Endothelial cell of umbilical vein (primary cell): ENCODE measurements around the gene ATP12A. TPM values are rescaled to one million over a fixed set of nuclear protein-coding genes. Genes with fewer than 3 reads are reported as not detected.

Source experiments
- BruUV-seq: library from RNA; stranded (reverse); fragments of 400-500 nt; replicated peaks from 2 replicates; lab custom pipeline; 2021; lab: Mats Ljungman, UMichigan
- CTCF ChIA-PET: fragments of 300-600, 350-600 bp; sonication (Branson Sonifier 250); formaldehyde crosslinking; loops from one replicate; lab custom pipeline; 2021; ENCODE audit warnings: antibody characterized with exemption, inconsistent platforms; lab: Charles Lee
- POLR2A ChIA-PET: fragments of 300-600, 350-600 bp; sonication (Branson Sonifier 250); formaldehyde crosslinking; loops from one replicate; lab custom pipeline; 2021; ENCODE audit warnings: antibody characterized with exemption, inconsistent platforms; lab: Charles Lee
- DNase-seq: peaks from one replicate; pipeline ENCODE4 v3.0.0-alpha.2; 2011; ENCODE audit warnings: low read depth, low spot score
- FAIRE-seq: peaks from 2 replicates; lab custom pipeline; 2011; peaks lifted over from hg19 to GRCh38; lab: Jason Lieb, UNC
- H2AFZ ChIP-seq: 2 replicates; pipeline ENCODE4 v1.6.0; 2012; ENCODE audit warnings: low read depth, low read length, control low read depth, inconsistent platforms
- H3K27ac ChIP-seq: 2 replicates; pipeline ENCODE4 v1.5.1; 2011; ENCODE audit warnings: low read depth, mild to moderate bottlenecking, control low read depth, low read length, moderate library complexity; ENCODE audit not compliant: insufficient read depth
- H3K27me3 ChIP-seq, 2 experiments: 2 replicates each; pipeline versions ENCODE4 v1.6.0 to v1.6.1; 2011; ENCODE audit warnings: low read length in 2 of 2, mixed read lengths in 1 of 2; ENCODE audit not compliant: control insufficient read depth in 2 of 2, insufficient read depth in 2 of 2
- H3K36me3 ChIP-seq, 2 experiments: 2 replicates in 1 of 2; 3 replicates in 1 of 2; pipeline ENCODE4 v1.5.1; 2011; ENCODE audit warnings: low read length in 2 of 2, mild to moderate bottlenecking in 1 of 2, moderate library complexity in 1 of 2; ENCODE audit not compliant: control insufficient read depth in 2 of 2, insufficient read depth in 2 of 2; ENCODE audit errors: extremely low read depth in 1 of 2
- H3K4me1 ChIP-seq: 3 replicates; pipeline ENCODE4 v1.5.1; 2011; ENCODE audit warnings: mild to moderate bottlenecking, low read length; ENCODE audit not compliant: control insufficient read depth, insufficient read depth; ENCODE audit errors: extremely low read depth
- H3K4me2 ChIP-seq: 2 replicates; pipeline ENCODE4 v1.6.1; 2011; ENCODE audit warnings: low read length, control low read depth, mixed read lengths; ENCODE audit not compliant: insufficient read depth
- H3K4me3 ChIP-seq, 3 experiments: fragments of 200-600 bp in 1 of 3; sonication (generic), shearing (Covaris generic) in 1 of 3; replicated peaks in 1 of 3; 2 replicates each; pipeline ENCODE4 v1.5.1; 2011 to 2016; ENCODE audit warnings: control low read depth in 3 of 3, low read length in 3 of 3, mild to moderate bottlenecking in 2 of 3, inconsistent platforms in 1 of 3, low read depth in 1 of 3, moderate library complexity in 1 of 3; ENCODE audit not compliant: insufficient read depth in 1 of 3
- H3K79me2 ChIP-seq: 2 replicates; pipeline ENCODE4 v1.6.0; 2012; ENCODE audit warnings: low read length, inconsistent platforms; ENCODE audit not compliant: control insufficient read depth, insufficient read depth
- H3K9ac ChIP-seq: replicated peaks from 2 replicates; pipeline ENCODE3; 2011; ENCODE audit warnings: low read length, control low read depth; ENCODE audit not compliant: insufficient read depth; ENCODE audit errors: extremely low read depth
- H3K9me1 ChIP-seq: replicated peaks from 3 replicates; pipeline ENCODE4 v1.6.0; 2011; ENCODE audit warnings: mild to moderate bottlenecking, low read length; ENCODE audit not compliant: control insufficient read depth, insufficient read depth; ENCODE audit errors: extremely low read depth
- H3K9me3 ChIP-seq: replicated peaks from 2 replicates; pipeline ENCODE4 v1.5.1; 2012; ENCODE audit warnings: low read length, inconsistent platforms; ENCODE audit not compliant: control insufficient read depth, insufficient read depth
- H4K20me1 ChIP-seq: replicated peaks from 2 replicates; pipeline ENCODE3; 2011; ENCODE audit warnings: mild to moderate bottlenecking, low read length; ENCODE audit not compliant: control insufficient read depth, insufficient read depth; ENCODE audit errors: extremely low read depth
- FOS ChIP-seq: IDR thresholded peaks from 2 replicates; pipeline ENCODE4 v1.6.1; 2011; ENCODE audit warnings: mild to moderate bottlenecking, low read length, moderate library complexity, borderline replicate concordance; ENCODE audit not compliant: insufficient read depth
- POLR2A ChIP-seq: IDR thresholded peaks from 2 replicates; pipeline ENCODE4 v1.6.1; 2012; ENCODE audit warnings: low read depth, mild to moderate bottlenecking, control low read depth, low read length
- dilution Hi-C: fragments of 300-500 bp; cut with MboI; formaldehyde crosslinking; loops from one replicate; pipeline ENCODE4 v1.15.0; 2019; ENCODE audit warnings: low sequenced_read_pairs; ENCODE audit not compliant: extremely low pct_ligation_motif_present
- intact Hi-C: fragments of 100-400 bp; cut with micrococcal nuclease; formaldehyde crosslinking; loops from one replicate; pipeline ENCODE4 v1.10.0; 2022
- polyA plus RNA-seq, 4 experiments: library from polyadenylated mRNA; depleted of rRNA in 3 of 4; stranded (reverse) in 3 of 4; unstranded in 1 of 4; fragments of >200 nt; gene quantifications; 2 replicates each; pipeline versions ENCODE4 v1.2.1 to v1.2.3, GENCODE V29; 2011 to 2012; ENCODE audit warnings: missing spikeins in 1 of 4
- total RNA-seq: library from RNA; stranded (reverse); gene quantifications from 2 replicates; pipeline ENCODE4 v1.2.3, GENCODE V29; 2021

The ATP12A gene
- total and polyA plus RNA-seq, 2 donors (not counting 3 experiments of a cell fraction or from before 2014, with no cell fraction given): not detected

DNA sequence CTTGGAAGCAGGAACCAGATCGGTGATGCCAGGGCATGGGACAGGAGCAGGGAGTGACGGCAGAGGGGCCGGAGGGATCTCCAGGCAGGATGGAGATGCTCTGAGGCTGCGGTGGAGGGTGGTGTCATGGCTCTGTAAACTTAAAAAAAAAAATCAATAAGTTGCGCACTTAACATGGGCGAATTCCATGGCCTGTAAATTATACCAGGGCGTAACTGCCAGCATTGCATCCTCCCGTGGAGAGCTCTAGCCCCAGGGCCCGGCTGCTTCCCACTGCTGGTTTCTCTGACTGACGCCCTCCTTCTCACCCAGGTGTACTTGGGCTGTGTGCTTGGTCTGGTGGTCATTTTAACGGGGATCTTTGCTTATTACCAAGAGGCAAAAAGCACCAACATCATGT, 8.7 kb downstream of the ATP12A start:
- Histone ChIP-seq H3K9me3 (no peaks in the 10 kb centered on the region), H3K27me3 (peaks cover 0 to 2% of the 10 kb centered on the region in 2 experiments), H3K4me2 (no peak overlapping the region), H3K9me1 (no peaks in the 10 kb centered on the region), H3K9ac (no peak overlapping the region), H3K4me3 (no peak overlapping the region), H4K20me1 (no peaks in the 10 kb centered on the region), H3K27ac (no peak overlapping the region), H2AFZ (no peak overlapping the region), H3K79me2 (no peaks in the 10 kb centered on the region), H3K36me3 (no peaks in the 10 kb centered on the region), H3K4me1 (no peaks in the 10 kb centered on the region)
- CTCF ChIA-PET: interaction anchor here (0.7 kb wide), 1 partner anchor 39 kb away, joined by 3 read pairs; no protein-coding TSS in a partner anchor
- FAIRE-seq (no peak), DNase-seq (no peak)
- dilution Hi-C loops: no loop called here
- BruUV-seq: no TSS peak
- intact Hi-C loops: no loop called here
- POLR2A ChIA-PET: no interaction called here
- TF ChIP-seq FOS: no peak
- no peak for TF ChIP-seq POLR2A

GRCh38 chr13:24691381-24691780, 11.2 kb downstream of the ATP12A start:
- Histone ChIP-seq H3K9ac (no peak overlapping the region), H3K9me1 (no peaks in the 10 kb centered on the region), H3K9me3 (no peaks in the 10 kb centered on the region), H3K4me1 (no peaks in the 10 kb centered on the region), H3K27ac (no peak overlapping the region), H2AFZ (no peak overlapping the region), H3K27me3 (peaks cover 0 to 2% of the 10 kb centered on the region in 2 experiments), H3K4me2 (no peak overlapping the region), H3K4me3 (no peak overlapping the region), H3K79me2 (no peaks in the 10 kb centered on the region), H3K36me3 (no peaks in the 10 kb centered on the region), H4K20me1 (no peaks in the 10 kb centered on the region)
- intact Hi-C loops: no loop called here
- no TSS peak for BruUV-seq
- ChIA-PET CTCF (interaction anchor here (1.0 kb wide), 1 partner anchor 25 kb away, joined by 3 read pairs; no protein-coding TSS in a partner anchor), POLR2A (no interaction called here)
- FAIRE-seq: no peak
- dilution Hi-C loops: no loop called here
- DNase-seq: no peak
- no peak for TF ChIP-seq POLR2A
